Trophoblast cell (in vitro differentiated cells and primary cell): ENCODE measurements around the gene TMBIM1.

Experiments
- DNase-seq, 2 donors: peaks; one replicate each; pipeline ENCODE4 v3.0.0-alpha.2; 2016
- H2AFZ ChIP-seq: 2 replicates; pipeline ENCODE4 v1.6.1; 2013; ENCODE audit warnings: low read length, moderate library complexity, mild to moderate bottlenecking; ENCODE audit not compliant: insufficient read depth, poor library complexity
- H2AK5ac ChIP-seq: 2 replicates; pipeline ENCODE4 v1.6.1; 2013; ENCODE audit warnings: mild to moderate bottlenecking, low read length
- H2BK120ac ChIP-seq: 2 replicates; pipeline ENCODE4 v1.6.1; 2013; ENCODE audit warnings: low read length, mild to moderate bottlenecking, moderate library complexity; ENCODE audit not compliant: insufficient read depth, poor library complexity
- H2BK12ac ChIP-seq: 2 replicates; pipeline ENCODE4 v1.6.1; 2013; ENCODE audit warnings: mild to moderate bottlenecking, low read length, moderate library complexity
- H2BK5ac ChIP-seq: 2 replicates; pipeline ENCODE4 v1.6.1; 2013; ENCODE audit warnings: low read length, low read depth, moderate library complexity, mild to moderate bottlenecking; ENCODE audit not compliant: poor library complexity
- H3K14ac ChIP-seq: 2 replicates; pipeline ENCODE4 v1.6.1; 2013; ENCODE audit warnings: mild to moderate bottlenecking, low read length
- H3K18ac ChIP-seq: 2 replicates; pipeline ENCODE4 v1.6.1; 2013; ENCODE audit warnings: mild to moderate bottlenecking, low read length
- H3K23ac ChIP-seq: 2 replicates; pipeline ENCODE4 v1.6.1; 2013; ENCODE audit warnings: low read length
- H3K27ac ChIP-seq: 2 replicates; pipeline ENCODE4 v1.5.1; 2013; ENCODE audit warnings: low read depth, mild to moderate bottlenecking, inconsistent platforms, low read length, moderate library complexity
- H3K27me3 ChIP-seq: 2 replicates; pipeline ENCODE4 v1.6.1; 2013; ENCODE audit warnings: inconsistent platforms, mild to moderate bottlenecking, low read length, moderate library complexity; ENCODE audit not compliant: insufficient read depth
- H3K36me3 ChIP-seq, 2 experiments: 1 replicate in 1 of 2; 2 replicates in 1 of 2; pipeline ENCODE4 v1.6.1; 2013; ENCODE audit warnings: low read length in 2 of 2, mild to moderate bottlenecking in 2 of 2, moderate library complexity in 1 of 2; ENCODE audit not compliant: insufficient read depth in 2 of 2, control insufficient read depth in 1 of 2
- H3K4ac ChIP-seq: 2 replicates; pipeline ENCODE4 v1.6.1; 2013; ENCODE audit warnings: low read depth, mild to moderate bottlenecking, low read length, moderate library complexity
- H3K4me1 ChIP-seq, 2 experiments: 1 replicate in 1 of 2; 2 replicates in 1 of 2; pipeline ENCODE4 v1.6.1; 2013; ENCODE audit warnings: low read length in 2 of 2, mild to moderate bottlenecking in 2 of 2, moderate library complexity in 1 of 2; ENCODE audit not compliant: insufficient read depth in 2 of 2, control insufficient read depth in 1 of 2
- H3K4me2 ChIP-seq: 2 replicates; pipeline ENCODE4 v1.6.1; 2013; ENCODE audit warnings: inconsistent platforms, mild to moderate bottlenecking, low read length, moderate library complexity
- H3K4me3 ChIP-seq: 2 replicates; pipeline ENCODE4 v1.5.1; 2013; ENCODE audit warnings: mild to moderate bottlenecking, low read depth, low read length, inconsistent platforms
- H3K79me1 ChIP-seq: one replicate; pipeline ENCODE4 v1.6.1; 2013; ENCODE audit warnings: low read length
- H3K79me2 ChIP-seq: 2 replicates; pipeline ENCODE4 v1.6.1; 2013; ENCODE audit warnings: low read length, mild to moderate bottlenecking; ENCODE audit not compliant: control insufficient read depth, insufficient read depth, poor library complexity
- H3K9ac ChIP-seq: 2 replicates; pipeline ENCODE4 v1.6.1; 2013; ENCODE audit warnings: mild to moderate bottlenecking, low read length
- H3K9me3 ChIP-seq: 2 replicates; pipeline ENCODE4 v1.6.1; 2013; ENCODE audit warnings: low read depth, mild to moderate bottlenecking, control low read depth, inconsistent platforms, low read length; ENCODE audit not compliant: insufficient read depth
- H4K12ac ChIP-seq: 2 replicates; pipeline ENCODE4 v1.6.1; 2013; ENCODE audit warnings: low read depth, mild to moderate bottlenecking, low read length, moderate library complexity
- H4K8ac ChIP-seq: 2 replicates; pipeline ENCODE4 v1.6.1; 2013; ENCODE audit warnings: low read depth, mild to moderate bottlenecking, low read length, moderate library complexity
- H4K91ac ChIP-seq: one replicate; pipeline ENCODE4 v1.6.1; 2013; ENCODE audit warnings: low read depth, mild to moderate bottlenecking, low read length, moderate library complexity
- WGBS: extraction: QIAGEN DNeasy Blood & Tissue Kit; methylation state at CpG from one replicate; pipeline ENCODE4 v1.1.7; 2013; ENCODE audit warnings: missing lambda C conversion rate; ENCODE audit not compliant: insufficient read length, insufficient coverage; ENCODE audit errors: extremely low coverage; 5-methylcytosine and 5-hydroxymethylcytosine counted together

Gene TMBIM1

GRCh38 chr2:218319813-218320365, 27.6 kb upstream of the TMBIM1 start:
- no peak overlapping the region for H3K27ac ChIP-seq
- no peak overlapping the region for H3K4me2 ChIP-seq
- no peak overlapping the region for H4K8ac ChIP-seq
- no peak overlapping the region for H3K4me3 ChIP-seq
- no peaks in the 10 kb centered on the region for H3K27me3 ChIP-seq
- no peak overlapping the region for H2BK12ac ChIP-seq
- H2AK5ac ChIP-seq, result peak overlapping the region; percentile 22
- H4K12ac ChIP-seq, result no peak overlapping the region
- H4K91ac ChIP-seq, result no peak overlapping the region
- H2BK120ac ChIP-seq, result no peak overlapping the region
- H2AFZ ChIP-seq, result no peak overlapping the region
- WGBS, result no CpG with 5 or more reads among the region's 6 CpGs
- no peak for DNase-seq
- no peaks in the 10 kb centered on the region for H3K9me3 ChIP-seq
- H3K9ac ChIP-seq, result no peak overlapping the region
- no peak overlapping the region for H3K23ac ChIP-seq
- peaks cover 2% of the 10 kb centered on the region for H3K79me2 ChIP-seq
- no peak overlapping the region for H3K18ac ChIP-seq
- peaks cover 10% of the 10 kb centered on the region for H3K79me1 ChIP-seq
- H3K4ac ChIP-seq, result no peak overlapping the region
- H3K36me3 ChIP-seq, result no peaks in the 10 kb centered on the region
- no peak overlapping the region for H3K14ac ChIP-seq
- peaks cover 6 to 16% of the 10 kb centered on the region in 2 experiments for H3K4me1 ChIP-seq
- H2BK5ac ChIP-seq, result no peak overlapping the region

GRCh38 chr2:218318241-218318640, 25.9 kb upstream of the TMBIM1 start:
- Histone ChIP-seq H3K79me1 (peaks cover 3% of the 10 kb centered on the region), H3K9ac (no peak overlapping the region), H3K4ac (no peak overlapping the region), H2AFZ (no peak overlapping the region), H4K91ac (no peak overlapping the region), H3K4me1 (peaks cover 3 to 9% of the 10 kb centered on the region in 2 experiments), H3K27me3 (no peaks in the 10 kb centered on the region), H3K18ac (no peak overlapping the region), H3K4me3 (no peak overlapping the region), H4K8ac (no peak overlapping the region), H3K14ac (no peak overlapping the region), H4K12ac (no peak overlapping the region), H3K9me3 (no peaks in the 10 kb centered on the region), H3K4me2 (no peak overlapping the region), H2BK120ac (no peak overlapping the region), H3K79me2 (no peaks in the 10 kb centered on the region), H3K36me3 (no peaks in the 10 kb centered on the region), H2BK12ac (no peak overlapping the region), H2BK5ac (no peak overlapping the region), H3K27ac (no peak overlapping the region), H2AK5ac (no peak overlapping the region), H3K23ac (no peak overlapping the region)
- no peak for DNase-seq
- no CpG with 5 or more reads among the region's 7 CpGs for WGBS

- H3K14ac ChIP-seq, result no peak overlapping the region
- H3K4ac ChIP-seq, result no peak overlapping the region
- no peak overlapping the region for H2BK5ac ChIP-seq
- H3K23ac ChIP-seq, result no peak overlapping the region
- H2AFZ ChIP-seq, result no peak overlapping the region
- no peak overlapping the region for H2BK12ac ChIP-seq
- no peak for DNase-seq
- WGBS, result no CpG with 5 or more reads among the region's 4 CpGs
- no peak overlapping the region for H4K8ac ChIP-seq
- H3K79me1 ChIP-seq, result no peaks in the 10 kb centered on the region
- H3K9ac ChIP-seq, result no peak overlapping the region
- no peaks in the 10 kb centered on the region for H3K79me2 ChIP-seq
- H2AK5ac ChIP-seq, result no peak overlapping the region
- H3K4me2 ChIP-seq, result no peak overlapping the region
- no peak overlapping the region for H3K4me3 ChIP-seq
- no peaks in the 10 kb centered on the region for H3K9me3 ChIP-seq
- peaks cover 3 to 9% of the 10 kb centered on the region in 2 experiments for H3K4me1 ChIP-seq
- H2BK120ac ChIP-seq, result no peak overlapping the region
- H3K36me3 ChIP-seq, result no peaks in the 10 kb centered on the region
- H3K18ac ChIP-seq, result no peak overlapping the region
- H4K91ac ChIP-seq, result no peak overlapping the region
- H4K12ac ChIP-seq, result no peak overlapping the region
- H3K27me3 ChIP-seq, result no peaks in the 10 kb centered on the region
- H3K27ac ChIP-seq, result no peak overlapping the region
These were observed 25.5 kb upstream of the TMBIM1 start for GRCh38 chr2:218317835-218318234.

GRCh38 chr2:218317303-218317630, 25.0 kb upstream of the TMBIM1 start:
- Histone ChIP-seq H4K8ac (no peak overlapping the region), H2BK12ac (no peak overlapping the region), H4K12ac (no peak overlapping the region), H3K4ac (no peak overlapping the region), H3K23ac (no peak overlapping the region), H3K4me1 (peaks cover 3 to 9% of the 10 kb centered on the region in 2 experiments), H3K9me3 (no peaks in the 10 kb centered on the region), H3K18ac (no peak overlapping the region), H3K27me3 (no peaks in the 10 kb centered on the region), H3K79me2 (no peaks in the 10 kb centered on the region), H2AK5ac (no peak overlapping the region), H4K91ac (no peak overlapping the region), H2BK5ac (no peak overlapping the region), H3K4me2 (no peak overlapping the region), H3K36me3 (no peaks in the 10 kb centered on the region), H3K27ac (no peak overlapping the region), H3K9ac (no peak overlapping the region), H3K14ac (no peak overlapping the region), H3K4me3 (no peak overlapping the region), H3K79me1 (peaks cover 3% of the 10 kb centered on the region), H2BK120ac (no peak overlapping the region), H2AFZ (no peak overlapping the region)
- no CpG with 5 or more reads among the region's 1 CpG for WGBS
- DNase-seq, result peak; percentile 72 to 83
